HG03439 (cell line): Measurements from ENCODE around the gene SFMBT2.
"Not testable (repeated sequence)": the region's sequence is repeated elsewhere in the genome, so short reads cannot be mapped to it uniquely, and the experiment has no call there.

ENCODE experiments used
- ATAC-seq: cut with Tn5 transposase; IDR thresholded peaks from one replicate; pipeline ENCODE4 v1.9.1; 2021; ENCODE audit warnings: mild to moderate bottlenecking, moderate library complexity; ENCODE audit not compliant: unreplicated experiment

Gene SFMBT2

GRCh38 chr10:7239312-7239985 lies 171.4 kb downstream of the SFMBT2 start:
- peak; percentile 62 for ATAC-seq

- ATAC-seq, result no peak
These were observed 175.5 kb downstream of the SFMBT2 start for GRCh38 chr10:7235376-7235775.

GRCh38 chr10:7234109-7234508 lies 176.7 kb downstream of the SFMBT2 start:
- ATAC-seq, result no peak

GRCh38 chr10:7233259-7233991 lies 177.4 kb downstream of the SFMBT2 start:
- no peak for ATAC-seq

GRCh38 chr10:7231509-7232414 lies 179.1 kb downstream of the SFMBT2 start:
- no peak for ATAC-seq

GRCh38 chr10:7230951-7231350 lies 179.9 kb downstream of the SFMBT2 start:
- ATAC-seq, result no peak

- ATAC-seq, result no peak
These were observed 180.8 kb downstream of the SFMBT2 start for GRCh38 chr10:7230036-7230435.

GRCh38 chr10:7225133-7225532 lies 185.7 kb downstream of the SFMBT2 start:
- no peak for ATAC-seq

GRCh38 chr10:7218968-7219367 lies 191.9 kb downstream of the SFMBT2 start:
- no peak for ATAC-seq

- not testable (repeated sequence) for ATAC-seq
These were observed 198.1 kb downstream of the SFMBT2 start for GRCh38 chr10:7212696-7213095.

GRCh38 chr10:7211857-7212577 lies 198.8 kb downstream of the SFMBT2 start:
- no peak for ATAC-seq

- no peak for ATAC-seq
These were observed 200.3 kb downstream of the SFMBT2 start for GRCh38 chr10:7210516-7210915.

GRCh38 chr10:7209458-7209857 lies 201.4 kb downstream of the SFMBT2 start:
- no peak for ATAC-seq

GRCh38 chr10:7206412-7207100 lies 204.3 kb downstream of the SFMBT2 start:
- ATAC-seq, result no peak

- ATAC-seq, result no peak
These were observed 205.2 kb downstream of the SFMBT2 start for GRCh38 chr10:7205656-7206055.

- no peak for ATAC-seq
These were observed 208.0 kb downstream of the SFMBT2 start for GRCh38 chr10:7202793-7203355.

- no peak for ATAC-seq
These were observed 211.6 kb downstream of the SFMBT2 start for GRCh38 chr10:7199152-7199760.

GRCh38 chr10:7196284-7196683 lies 214.6 kb downstream of the SFMBT2 start:
- no peak for ATAC-seq

GRCh38 chr10:7195118-7195517 lies 215.7 kb downstream of the SFMBT2 start:
- no peak for ATAC-seq
